ENCODE measurements around the gene CFAP46.

GRCh38 chr10:132804785-132805426, 137.5 kb downstream of the CFAP46 start:
- no peak for TF ChIP-seq CTCF (IDR thresholded peaks at IDR 0.05)
- no peak for TF ChIP-seq EZH2 (IDR thresholded peaks at IDR 0.05; ENCODE audit: borderline replicate concordance, insufficient read depth, low read depth, low read length, poor library complexity, severe bottlenecking)
